GM23248 (cell line): ENCODE measurements around the gene GNS.

Experiments used
- EZH2 ChIP-seq: fragments of 200-600 bp; sonication (generic); IDR thresholded peaks from 2 replicates; pipeline ENCODE4 v1.6.1; 2018; ENCODE audit warnings: antibody characterized with exemption, mild to moderate bottlenecking; ENCODE audit not compliant: insufficient read depth, poor library complexity, severe bottlenecking
- EZH2phosphoT487 ChIP-seq: fragments of 200-600 bp; sonication (generic); IDR thresholded peaks from 2 replicates; pipeline ENCODE4 v1.6.1; 2018; ENCODE audit warnings: antibody characterized with exemption, moderate library complexity, mild to moderate bottlenecking, low read depth; ENCODE audit not compliant: insufficient read depth

DNA sequence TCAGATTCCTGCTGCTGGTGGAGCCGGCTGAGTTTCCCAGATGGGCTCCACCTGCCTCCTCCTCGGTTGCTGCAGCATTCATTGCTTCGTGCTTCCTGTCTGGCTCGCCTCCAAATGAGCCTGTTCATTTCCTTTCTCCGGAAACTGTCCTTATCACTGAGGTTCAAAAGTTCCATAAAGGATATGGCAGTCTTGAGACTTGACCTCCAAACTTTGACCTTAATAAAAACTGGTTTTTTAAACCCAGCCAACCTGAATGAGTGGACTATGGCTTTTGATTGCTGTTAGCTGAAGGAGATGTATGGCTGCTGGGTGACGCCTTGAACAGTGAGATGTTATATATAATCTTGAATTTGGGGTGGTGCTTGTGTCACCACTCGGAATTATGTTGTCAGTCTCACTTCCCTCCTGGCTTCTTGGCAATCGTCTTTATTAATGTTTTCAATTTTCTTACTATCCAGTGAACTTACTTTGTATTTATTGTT, 86.2 kb downstream of the GNS start:
- TF ChIP-seq EZH2phosphoT487 (no peak), EZH2 (no peak)
